IMR-90 (cell line): ENCODE measurements around the gene SHE. TPM values are rescaled to one million over a fixed set of nuclear protein-coding genes. Genes with fewer than 3 reads are reported as not detected.

Experiments
- ATAC-seq: fragments of 200-7000 bp; cut with Tn5 transposase; 2 replicates; pipeline ENCODE4 v1.9.1; 2020; ENCODE audit warnings: low read depth, mild to moderate bottlenecking, moderate library complexity
- BruUV-seq: library from RNA; stranded (reverse); fragments of 400-500 nt; replicated peaks from 2 replicates; lab custom pipeline; 2021; lab: Mats Ljungman, UMichigan
- CTCF ChIA-PET: fragments of 300-600 bp; formaldehyde crosslinking; extraction: SDS; loops from one replicate; lab custom pipeline; 2021; ENCODE audit warnings: antibody characterized with exemption; lab: Yijun Ruan, JAX
- POLR2A ChIA-PET: fragments of 300-600 bp; sonication (Branson Sonifier 250); formaldehyde crosslinking; loops from one replicate; lab custom pipeline; 2022; ENCODE audit warnings: antibody characterized with exemption; ENCODE audit not compliant: unreplicated experiment; lab: Charles Lee
- DNase-seq: peaks from one replicate; pipeline ENCODE4 v3.0.0; 2013
- H2AFZ ChIP-seq: replicated peaks from 2 replicates; pipeline ENCODE3; 2013; ENCODE audit warnings: low read length, mild to moderate bottlenecking; ENCODE audit not compliant: poor library complexity
- H2AK5ac ChIP-seq: 2 replicates; pipeline ENCODE4 v1.6.1; 2013; ENCODE audit warnings: low read depth, low read length, inconsistent platforms
- H2AK9ac ChIP-seq: replicated peaks from 2 replicates; pipeline ENCODE3; 2013; ENCODE audit warnings: mild to moderate bottlenecking, low read depth, low read length, moderate library complexity; ENCODE audit not compliant: poor library complexity
- H2BK120ac ChIP-seq: 2 replicates; pipeline ENCODE4 v1.6.1; 2013; ENCODE audit warnings: low read depth, low read length, inconsistent platforms
- H2BK15ac ChIP-seq: 3 replicates; pipeline ENCODE4 v1.6.1; 2013; ENCODE audit warnings: low read depth, low read length, inconsistent platforms
- H2BK20ac ChIP-seq: 2 replicates; pipeline ENCODE4 v1.6.1; 2013; ENCODE audit warnings: low read depth, mild to moderate bottlenecking, inconsistent platforms, low read length, moderate library complexity
- H2BK5ac ChIP-seq: 2 replicates; pipeline ENCODE4 v1.6.1; 2013; ENCODE audit warnings: mild to moderate bottlenecking, low read depth, low read length, inconsistent platforms; ENCODE audit not compliant: poor library complexity, severe bottlenecking
- H3K14ac ChIP-seq: replicated peaks from 2 replicates; pipeline ENCODE4 v1.6.1; 2013; ENCODE audit warnings: low read depth, low read length, inconsistent platforms
- H3K18ac ChIP-seq: 2 replicates; pipeline ENCODE4 v1.6.1; 2013; ENCODE audit warnings: low read depth, low read length, control low read depth
- H3K23ac ChIP-seq: 2 replicates; pipeline ENCODE4 v1.6.1; 2013; ENCODE audit warnings: low read depth, low read length, inconsistent platforms
- H3K27ac ChIP-seq: 2 replicates; pipeline ENCODE4 v1.5.1; 2013; ENCODE audit warnings: mild to moderate bottlenecking, control low read depth, low read length; ENCODE audit not compliant: insufficient read depth
- H3K27me3 ChIP-seq: 2 replicates; pipeline ENCODE4 v1.6.1; 2013; ENCODE audit warnings: low read length; ENCODE audit not compliant: control insufficient read depth, insufficient read depth
- H3K36me3 ChIP-seq: 2 replicates; pipeline ENCODE4 v1.6.1; 2013; ENCODE audit warnings: low read length, mixed read lengths; ENCODE audit not compliant: control insufficient read depth, insufficient read depth
- H3K4ac ChIP-seq: 2 replicates; pipeline ENCODE4 v1.6.1; 2013; ENCODE audit warnings: low read depth, low read length, inconsistent platforms
- H3K4me1 ChIP-seq: 2 replicates; pipeline ENCODE4 v1.6.1; 2013; ENCODE audit warnings: low read length, mixed read lengths; ENCODE audit not compliant: control insufficient read depth, insufficient read depth
- H3K4me2 ChIP-seq: 2 replicates; pipeline ENCODE4 v1.6.1; 2013; ENCODE audit warnings: low read depth, mild to moderate bottlenecking, control low read depth, low read length, moderate library complexity
- H3K4me3 ChIP-seq: 2 replicates; pipeline ENCODE4 v1.5.1; 2013; ENCODE audit warnings: low read depth, mild to moderate bottlenecking, control low read depth, low read length, moderate library complexity; ENCODE audit not compliant: insufficient read depth
- H3K56ac ChIP-seq: 2 replicates; pipeline ENCODE4 v1.6.1; 2013; ENCODE audit warnings: low read length, inconsistent platforms; ENCODE audit not compliant: insufficient read depth; ENCODE audit errors: extremely low read depth
- H3K79me1 ChIP-seq, 2 experiments: 2 replicates each; pipeline ENCODE4 v1.6.1; 2013; ENCODE audit warnings: low read length in 2 of 2, inconsistent platforms in 1 of 2, low read depth in 1 of 2
- H3K9ac ChIP-seq: 2 replicates; pipeline ENCODE4 v1.6.1; 2013; ENCODE audit warnings: low read depth, low read length, control low read depth
- H3K9me1 ChIP-seq: 2 replicates; pipeline ENCODE4 v1.6.1; 2013; ENCODE audit warnings: low read length, inconsistent platforms; ENCODE audit not compliant: insufficient read depth
- H3K9me3 ChIP-seq: 2 replicates; pipeline ENCODE4 v1.6.1; 2013; ENCODE audit warnings: low read length; ENCODE audit not compliant: control insufficient read depth, insufficient read depth
- H4K20me1 ChIP-seq: 2 replicates; pipeline ENCODE4 v1.6.1; 2013; ENCODE audit warnings: low read length, inconsistent platforms; ENCODE audit not compliant: insufficient read depth
- H4K5ac ChIP-seq: 2 replicates; pipeline ENCODE4 v1.6.1; 2013; ENCODE audit warnings: mild to moderate bottlenecking, low read depth, low read length, control low read depth
- H4K8ac ChIP-seq, 2 experiments: 2 replicates each; pipeline ENCODE4 v1.6.1; 2013; ENCODE audit warnings: low read depth in 2 of 2, low read length in 2 of 2, control low read depth in 1 of 2, inconsistent platforms in 1 of 2
- H4K91ac ChIP-seq: 2 replicates; pipeline ENCODE4 v1.6.1; 2013; ENCODE audit warnings: low read depth, low read length, inconsistent platforms; ENCODE audit not compliant: insufficient read depth
- BHLHE40 ChIP-seq: fragments of 150-350 bp; IDR thresholded peaks from 2 replicates; pipeline ENCODE4 v1.6.1; 2016; ENCODE audit warnings: mild to moderate bottlenecking, low read depth, low read length
- CEBPB ChIP-seq: IDR thresholded peaks from 2 replicates; pipeline ENCODE4 v1.6.1; 2012; ENCODE audit warnings: low read depth, low read length, improper control_type of control experiment
- CHD1 ChIP-seq: IDR thresholded peaks from 2 replicates; pipeline ENCODE4 v1.6.1; 2012; ENCODE audit warnings: low read depth, low read length, improper control_type of control experiment
- FOS ChIP-seq: fragments of 150-350 bp; IDR thresholded peaks from 2 replicates; pipeline ENCODE4 v1.6.1; 2016; ENCODE audit warnings: low read depth, low read length
- MAZ ChIP-seq: IDR thresholded peaks from 2 replicates; pipeline ENCODE4 v1.6.1; 2012; ENCODE audit warnings: low read depth, mild to moderate bottlenecking, low read length, improper control_type of control experiment, moderate library complexity, borderline replicate concordance
- MXI1 ChIP-seq: IDR thresholded peaks from 2 replicates; pipeline ENCODE4 v1.6.1; 2012; ENCODE audit warnings: low read depth, mild to moderate bottlenecking, low read length, moderate library complexity, borderline replicate concordance
- RAD21 ChIP-seq: IDR thresholded peaks from 2 replicates; pipeline ENCODE4 v1.6.1; 2012; ENCODE audit warnings: low read length, improper control_type of control experiment
- RCOR1 ChIP-seq: IDR thresholded peaks from 2 replicates; pipeline ENCODE4 v1.6.1; 2012; ENCODE audit warnings: mild to moderate bottlenecking, low read length, improper control_type of control experiment; ENCODE audit not compliant: insufficient replicate concordance
- RFX5 ChIP-seq: IDR thresholded peaks from 2 replicates; pipeline ENCODE4 v1.8.0; 2012; ENCODE audit warnings: low read depth, mild to moderate bottlenecking, low read length, moderate library complexity
- SMC3 ChIP-seq: fragments of 150-350 bp; IDR thresholded peaks from 2 replicates; pipeline ENCODE4 v1.6.1; 2016; ENCODE audit warnings: low read depth, mild to moderate bottlenecking, antibody characterized with exemption, low read length, moderate library complexity
- WGBS, 2 experiments: methylation state at CpG; one replicate each; pipeline versions ENCODE4 v1.1.5 to v1.1.7; 2013; ENCODE audit warnings: missing lambda C conversion rate in 2 of 2; ENCODE audit not compliant: insufficient read length in 1 of 2; ENCODE audit errors: extremely low coverage in 2 of 2; 5-methylcytosine and 5-hydroxymethylcytosine counted together
- dilution Hi-C: fragments of 300-500 bp; cut with HindIII; formaldehyde crosslinking; loops from one replicate; pipeline ENCODE4 v1.14.3; 2018; ENCODE audit warnings: low sequenced_read_pairs; ENCODE audit not compliant: unreplicated experiment
- in situ Hi-C: fragments of 300-500 bp; cut with MboI; formaldehyde crosslinking; loops from 3 replicates; pipeline ENCODE4 v1.14.3; 2019; ENCODE audit warnings: low sequenced_read_pairs, inconsistent platforms, mixed read lengths
- intact Hi-C: fragments of 100-400 bp; cut with micrococcal nuclease; formaldehyde crosslinking; loops from 2 replicates; pipeline ENCODE4 v1.10.0; 2022
- polyA plus RNA-seq, 3 experiments: library from polyadenylated mRNA; depleted of rRNA; stranded (reverse); fragments of >200 nt; gene quantifications; 2 replicates each; pipeline ENCODE4 v1.2.3, GENCODE V29; 2012; ENCODE audit warnings: low replicate concordance in 1 of 3
- total RNA-seq: library from RNA; depleted of rRNA; stranded (reverse); fragments of >200 nt; gene quantifications from 2 replicates; pipeline ENCODE4 v1.2.3, GENCODE V29; 2012
- TF ChIP-seq, protein P1 (sequence below): fragments of 150-350 bp; IDR thresholded peaks from 2 replicates; pipeline ENCODE4 v1.6.1; 2017; ENCODE audit warnings: mild to moderate bottlenecking, antibody characterized with exemption, low read length, low read depth

SHE gene
- total and polyA plus RNA-seq, 2 of the 4 experiments (the other 2 are of a cell fraction), result not detected

- no peak overlapping the region for H2BK120ac ChIP-seq
- WGBS, 2 experiments, result 82% methylated on average over 2 of the region's 5 CpGs; no CpG with 5 or more reads in 1 of the 2 experiments
- peaks cover 4% of the 10 kb centered on the region for H3K4me1 ChIP-seq
- no peak overlapping the region for H3K56ac ChIP-seq
- peaks cover 31% of the 10 kb centered on the region; the same call in 1 of the 2 replicates for H4K20me1 ChIP-seq
- intact Hi-C loops, result no loop called here
- no peaks in the 10 kb centered on the region; the same call in 1 of the 2 replicates for H3K9me1 ChIP-seq
- H3K9ac ChIP-seq, result no peak overlapping the region
- H3K27me3 ChIP-seq, result peaks cover under 1% of the 10 kb centered on the region; the same call in 1 of the 2 replicates
- H4K5ac ChIP-seq, result no peak overlapping the region
- H3K23ac ChIP-seq, result no peak overlapping the region
- H3K18ac ChIP-seq, result no peak overlapping the region
- DNase-seq (no peak), ATAC-seq (no peak)
- no peak overlapping the region for H2BK5ac ChIP-seq
- no peak overlapping the region for H4K91ac ChIP-seq
- in situ Hi-C loops, result no loop called here
- H3K4me3 ChIP-seq, result no peak overlapping the region
- no peak overlapping the region for H2BK20ac ChIP-seq
- TF ChIP-seq CEBPB (no peak), RCOR1 (no peak), MXI1 (no peak), BHLHE40 (no peak), CHD1 (no peak), RAD21 (no peak), SMC3 (no peak), RFX5 (no peak), MAZ (no peak), FOS (no peak)
- TF ChIP-seq, protein P1, sequence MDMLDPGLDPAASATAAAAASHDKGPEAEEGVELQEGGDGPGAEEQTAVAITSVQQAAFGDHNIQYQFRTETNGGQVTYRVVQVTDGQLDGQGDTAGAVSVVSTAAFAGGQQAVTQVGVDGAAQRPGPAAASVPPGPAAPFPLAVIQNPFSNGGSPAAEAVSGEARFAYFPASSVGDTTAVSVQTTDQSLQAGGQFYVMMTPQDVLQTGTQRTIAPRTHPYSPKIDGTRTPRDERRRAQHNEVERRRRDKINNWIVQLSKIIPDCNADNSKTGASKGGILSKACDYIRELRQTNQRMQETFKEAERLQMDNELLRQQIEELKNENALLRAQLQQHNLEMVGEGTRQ, result no peak
- dilution Hi-C loops, result no loop called here
- H3K79me1 ChIP-seq, result peaks cover 15 to 34% of the 10 kb centered on the region in 2 experiments; a peak in 3 of 4 replicates
- H3K4me2 ChIP-seq, result no peak overlapping the region
- H3K27ac ChIP-seq, result no peak overlapping the region
- POLR2A ChIA-PET, result no interaction called here
- H2AK5ac ChIP-seq, result no peak overlapping the region
- H2BK15ac ChIP-seq, result no peak overlapping the region
- CTCF ChIA-PET, result no interaction called here
- BruUV-seq, result no TSS peak
- no peaks in the 10 kb centered on the region for H3K9me3 ChIP-seq
- no peak overlapping the region for H4K8ac ChIP-seq
- no peak overlapping the region for H2AK9ac ChIP-seq
- no peak overlapping the region for H3K14ac ChIP-seq
- H2AFZ ChIP-seq, result no peak overlapping the region
- peaks cover 59% of the 10 kb centered on the region for H3K36me3 ChIP-seq
- H3K4ac ChIP-seq, result no peak overlapping the region
These were observed 47.9 kb upstream of the SHE start for GRCh38 chr1:154550070-154550469.
